Measurements from ENCODE around the gene RAB36. TPM values are rescaled to one million over a fixed set of nuclear protein-coding genes. Genes with fewer than 3 reads are reported as not detected.

RAB36 gene
- total RNA-seq, 1 experiment from 2014 or later = 4.1 TPM

DNA sequence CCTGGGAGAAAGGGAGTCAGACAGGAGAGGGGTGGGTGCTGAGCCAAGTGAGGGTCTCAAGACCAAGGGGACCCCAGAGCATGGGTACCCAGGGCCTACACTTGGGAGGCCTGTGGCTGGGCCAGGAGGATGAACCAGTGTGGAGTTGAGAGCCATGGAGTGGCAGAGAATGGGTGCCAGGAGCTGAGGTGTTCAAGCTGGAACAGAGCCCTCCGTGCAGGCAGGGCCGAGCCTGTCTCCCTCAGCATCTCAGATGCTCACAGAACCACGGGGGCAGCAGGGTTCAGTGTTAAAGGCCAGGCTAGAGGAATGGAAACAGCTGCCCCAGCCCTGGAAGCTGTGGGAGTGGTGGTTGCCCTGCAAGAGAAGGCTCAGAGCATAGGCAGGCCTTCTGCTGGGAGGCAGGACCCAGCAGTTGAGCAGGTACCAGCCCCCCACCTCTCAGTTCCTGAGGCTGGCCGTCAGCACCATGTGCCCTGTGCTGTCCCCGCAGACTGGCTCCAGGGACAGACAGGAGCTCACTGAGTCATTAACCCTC, 35.8 kb upstream of the RAB36 start:
- Histone ChIP-seq H3K27ac (ENCODE audit: low read length) (no peak overlapping the region), H3K4me1 (ENCODE audit: control insufficient read depth, insufficient read depth, low read length) (no peaks in the 10 kb centered on the region), H3K9me3 (ENCODE audit: control insufficient read depth, insufficient read depth, low read depth, low read length) (no peaks in the 10 kb centered on the region), H3K4me3 (ENCODE audit: low read depth in 2 of 2, low read length in 2 of 2) (no peak overlapping the region), H3K36me3 (ENCODE audit: control insufficient read depth, insufficient read depth, low read length) (no peaks in the 10 kb centered on the region), H3K27me3 (ENCODE audit: control insufficient read depth, insufficient read depth, low read length) (no peaks in the 10 kb centered on the region)
- ChIA-PET POLR2A (no interaction called here), CTCF (no interaction called here)
- TF ChIP-seq SIN3A (IDR thresholded peaks at IDR 0.05; ENCODE audit: borderline replicate concordance, insufficient read depth, low read depth, low read length) (no peak), TCF7L2 (IDR thresholded peaks at IDR 0.05; ENCODE audit: low read depth, low read length) (no peak)
- TF ChIP-seq, protein P1, sequence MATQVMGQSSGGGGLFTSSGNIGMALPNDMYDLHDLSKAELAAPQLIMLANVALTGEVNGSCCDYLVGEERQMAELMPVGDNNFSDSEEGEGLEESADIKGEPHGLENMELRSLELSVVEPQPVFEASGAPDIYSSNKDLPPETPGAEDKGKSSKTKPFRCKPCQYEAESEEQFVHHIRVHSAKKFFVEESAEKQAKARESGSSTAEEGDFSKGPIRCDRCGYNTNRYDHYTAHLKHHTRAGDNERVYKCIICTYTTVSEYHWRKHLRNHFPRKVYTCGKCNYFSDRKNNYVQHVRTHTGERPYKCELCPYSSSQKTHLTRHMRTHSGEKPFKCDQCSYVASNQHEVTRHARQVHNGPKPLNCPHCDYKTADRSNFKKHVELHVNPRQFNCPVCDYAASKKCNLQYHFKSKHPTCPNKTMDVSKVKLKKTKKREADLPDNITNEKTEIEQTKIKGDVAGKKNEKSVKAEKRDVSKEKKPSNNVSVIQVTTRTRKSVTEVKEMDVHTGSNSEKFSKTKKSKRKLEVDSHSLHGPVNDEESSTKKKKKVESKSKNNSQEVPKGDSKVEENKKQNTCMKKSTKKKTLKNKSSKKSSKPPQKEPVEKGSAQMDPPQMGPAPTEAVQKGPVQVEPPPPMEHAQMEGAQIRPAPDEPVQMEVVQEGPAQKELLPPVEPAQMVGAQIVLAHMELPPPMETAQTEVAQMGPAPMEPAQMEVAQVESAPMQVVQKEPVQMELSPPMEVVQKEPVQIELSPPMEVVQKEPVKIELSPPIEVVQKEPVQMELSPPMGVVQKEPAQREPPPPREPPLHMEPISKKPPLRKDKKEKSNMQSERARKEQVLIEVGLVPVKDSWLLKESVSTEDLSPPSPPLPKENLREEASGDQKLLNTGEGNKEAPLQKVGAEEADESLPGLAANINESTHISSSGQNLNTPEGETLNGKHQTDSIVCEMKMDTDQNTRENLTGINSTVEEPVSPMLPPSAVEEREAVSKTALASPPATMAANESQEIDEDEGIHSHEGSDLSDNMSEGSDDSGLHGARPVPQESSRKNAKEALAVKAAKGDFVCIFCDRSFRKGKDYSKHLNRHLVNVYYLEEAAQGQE (IDR thresholded peaks at IDR 0.05; ENCODE audit: insufficient read depth in 1 of 2, low read depth in 2 of 2, low read length in 1 of 2) = no peak
- DNase-seq (ENCODE audit: low read depth, low spot score) (no peak), ATAC-seq (no peak)
- intact Hi-C loops (cut with micrococcal nuclease; ENCODE audit: unreplicated experiment) (no loop called here), in situ Hi-C loops (cut with HindIII; ENCODE audit: low pct_unique_long_range_greater_than_20kb, low sequenced_read_pairs) (no loop called here)
- BruUV-seq (replicated peaks) = no TSS peak

DNA sequence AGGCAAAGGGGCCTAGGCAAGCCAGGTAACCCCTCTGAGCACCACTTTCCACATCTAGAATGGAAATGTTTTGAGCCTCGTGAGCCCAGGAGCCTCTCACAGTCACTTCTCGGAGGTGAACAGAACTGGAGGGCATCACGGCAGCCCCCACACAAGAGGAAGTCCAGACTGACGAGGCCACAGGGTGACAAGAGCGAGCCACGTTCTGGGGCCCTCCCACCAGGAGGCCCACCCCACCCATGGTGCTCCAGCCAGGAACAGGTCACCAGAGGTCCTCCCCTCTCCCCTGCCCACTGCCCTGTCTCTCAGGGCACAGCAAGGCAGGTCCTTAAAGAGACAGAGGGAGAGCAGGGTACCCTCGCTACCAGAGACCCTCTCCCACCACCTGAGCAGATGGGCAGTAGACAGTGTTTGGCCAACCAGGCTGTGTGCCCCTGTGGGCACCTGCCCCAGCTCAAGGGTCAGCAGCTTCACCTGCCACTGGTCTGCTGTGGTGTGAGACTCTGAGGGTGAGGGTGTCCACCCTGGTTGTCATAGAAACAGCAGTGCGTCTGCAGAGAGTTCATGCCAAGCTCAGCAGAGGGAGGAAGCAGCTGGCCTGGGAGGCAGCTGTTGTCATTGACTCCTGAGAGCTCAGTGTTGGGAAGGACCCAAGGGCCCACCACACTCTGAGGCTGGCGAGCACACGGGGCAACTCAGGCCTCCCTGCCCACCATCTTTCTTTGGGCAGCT, 34.9 kb upstream of the RAB36 start:
- H3K27me3 ChIP-seq (ENCODE audit: control insufficient read depth, insufficient read depth, low read length) = no peaks in the 10 kb centered on the region
- ATAC-seq (no peak), DNase-seq (ENCODE audit: low read depth, low spot score) (no peak)
- TF ChIP-seq, protein P1 (IDR thresholded peaks at IDR 0.05; ENCODE audit: insufficient read depth in 1 of 2, low read depth in 2 of 2, low read length in 1 of 2) = no peak
- TF ChIP-seq TCF7L2 (IDR thresholded peaks at IDR 0.05; ENCODE audit: low read depth, low read length) (no peak), POLR2AphosphoS5 (IDR thresholded peaks at IDR 0.05; ENCODE audit: low read depth, low read length) (no peak)
- TF ChIP-seq, protein P2, sequence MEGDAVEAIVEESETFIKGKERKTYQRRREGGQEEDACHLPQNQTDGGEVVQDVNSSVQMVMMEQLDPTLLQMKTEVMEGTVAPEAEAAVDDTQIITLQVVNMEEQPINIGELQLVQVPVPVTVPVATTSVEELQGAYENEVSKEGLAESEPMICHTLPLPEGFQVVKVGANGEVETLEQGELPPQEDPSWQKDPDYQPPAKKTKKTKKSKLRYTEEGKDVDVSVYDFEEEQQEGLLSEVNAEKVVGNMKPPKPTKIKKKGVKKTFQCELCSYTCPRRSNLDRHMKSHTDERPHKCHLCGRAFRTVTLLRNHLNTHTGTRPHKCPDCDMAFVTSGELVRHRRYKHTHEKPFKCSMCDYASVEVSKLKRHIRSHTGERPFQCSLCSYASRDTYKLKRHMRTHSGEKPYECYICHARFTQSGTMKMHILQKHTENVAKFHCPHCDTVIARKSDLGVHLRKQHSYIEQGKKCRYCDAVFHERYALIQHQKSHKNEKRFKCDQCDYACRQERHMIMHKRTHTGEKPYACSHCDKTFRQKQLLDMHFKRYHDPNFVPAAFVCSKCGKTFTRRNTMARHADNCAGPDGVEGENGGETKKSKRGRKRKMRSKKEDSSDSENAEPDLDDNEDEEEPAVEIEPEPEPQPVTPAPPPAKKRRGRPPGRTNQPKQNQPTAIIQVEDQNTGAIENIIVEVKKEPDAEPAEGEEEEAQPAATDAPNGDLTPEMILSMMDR (IDR thresholded peaks at IDR 0.05) = no peak
- no peaks in the 10 kb centered on the region for H3K4me1 ChIP-seq (ENCODE audit: control insufficient read depth, insufficient read depth, low read length)
- intact Hi-C loops (cut with micrococcal nuclease; ENCODE audit: unreplicated experiment) (no loop called here), in situ Hi-C loops (cut with HindIII; ENCODE audit: low pct_unique_long_range_greater_than_20kb, low sequenced_read_pairs) (no loop called here)
- no peaks in the 10 kb centered on the region for H3K9me3 ChIP-seq (ENCODE audit: control insufficient read depth, insufficient read depth, low read depth, low read length)
- no peak overlapping the region for H3K4me3 ChIP-seq (ENCODE audit: low read depth in 2 of 2, low read length in 2 of 2)
- H3K27ac ChIP-seq (ENCODE audit: low read length) = no peak overlapping the region
- no peaks in the 10 kb centered on the region for H3K36me3 ChIP-seq (ENCODE audit: control insufficient read depth, insufficient read depth, low read length)
- POLR2A ChIA-PET = no interaction called here
- no TSS peak for BruUV-seq (replicated peaks)
- CTCF ChIA-PET = no interaction called here

Data from Panc1 (cell line).